Fibroblast of upper back skin (primary cell): ENCODE measurements around the gene ZIK1.

Source experiments
- DNase-seq: peaks from one replicate; pipeline ENCODE4 v3.0.0-alpha.2; 2013

ZIK1 gene

GRCh38 chr19:57583521-57584416, at the start of gene ZIK1:
ZIK1 (plus strand) TSS chr19:57584145; CDS start chr19:57584357, 212 bp downstream.
- DNase-seq, result peak; percentile 94

DNA sequence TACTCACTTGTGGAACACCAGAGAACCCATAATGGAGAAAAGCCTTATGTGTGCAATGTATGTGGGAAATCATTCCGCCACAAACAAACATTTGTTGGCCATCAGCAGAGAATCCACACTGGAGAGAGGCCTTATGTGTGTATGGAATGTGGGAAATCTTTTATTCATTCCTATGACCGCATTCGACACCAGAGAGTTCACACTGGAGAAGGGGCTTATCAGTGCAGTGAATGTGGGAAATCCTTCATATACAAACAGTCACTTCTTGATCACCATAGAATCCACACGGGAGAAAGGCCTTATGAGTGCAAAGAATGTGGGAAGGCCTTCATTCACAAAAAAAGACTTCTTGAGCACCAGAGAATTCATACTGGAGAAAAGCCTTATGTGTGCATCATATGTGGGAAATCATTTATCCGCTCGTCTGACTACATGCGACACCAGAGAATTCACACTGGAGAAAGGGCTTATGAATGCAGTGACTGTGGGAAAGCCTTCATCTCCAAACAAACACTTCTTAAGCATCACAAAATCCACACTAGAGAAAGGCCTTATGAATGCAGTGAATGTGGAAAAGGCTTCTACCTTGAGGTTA, 45.9 kb upstream of the ZIK1 start:
- no peak for DNase-seq

DNA sequence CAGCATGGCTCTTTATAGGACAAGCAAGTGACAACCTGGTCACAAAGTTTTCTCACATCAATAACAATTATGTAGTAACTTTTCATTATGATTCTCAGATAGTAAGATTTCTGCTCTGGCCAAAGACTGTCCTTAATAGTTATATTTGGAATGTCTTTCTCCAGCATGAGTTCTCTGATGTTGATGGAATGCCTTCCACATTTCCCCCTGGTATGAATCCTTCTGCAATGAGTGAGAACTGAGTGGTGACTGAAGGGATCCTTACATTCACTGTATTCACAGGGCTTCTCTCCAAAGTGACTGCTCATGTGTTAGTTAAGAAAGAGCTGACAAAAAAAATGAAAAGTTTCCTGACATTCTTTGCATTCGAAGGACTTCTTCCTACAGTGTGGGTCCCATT, 37.4 kb upstream of the ZIK1 start:
- no peak for DNase-seq

DNA sequence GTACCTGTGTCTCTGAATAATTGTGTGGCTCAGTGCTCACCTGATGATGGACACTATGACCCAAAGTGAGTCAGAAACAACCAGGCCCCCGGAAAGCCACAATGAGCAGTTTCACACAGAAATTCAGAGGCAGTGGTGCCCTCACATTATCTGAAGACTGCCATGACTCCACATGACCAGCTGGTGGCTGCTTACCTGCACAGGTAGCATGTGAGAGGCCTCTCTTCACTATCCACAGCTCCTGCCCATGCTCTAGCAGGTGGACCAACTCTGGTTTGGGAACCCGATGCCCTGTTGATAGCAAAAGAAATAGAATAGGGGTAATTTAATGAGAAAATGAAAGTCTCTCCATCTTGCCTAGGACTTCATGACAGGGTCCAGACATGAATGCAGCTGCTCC, 31.5 kb upstream of the ZIK1 start:
- no peak for DNase-seq

- no peak for DNase-seq
These were observed 26.3 kb upstream of the ZIK1 start for GRCh38 chr19:57557659-57558058.

GRCh38 chr19:57558525-57558924, 25.4 kb upstream of the ZIK1 start:
- DNase-seq, result peak; percentile 12

DNA sequence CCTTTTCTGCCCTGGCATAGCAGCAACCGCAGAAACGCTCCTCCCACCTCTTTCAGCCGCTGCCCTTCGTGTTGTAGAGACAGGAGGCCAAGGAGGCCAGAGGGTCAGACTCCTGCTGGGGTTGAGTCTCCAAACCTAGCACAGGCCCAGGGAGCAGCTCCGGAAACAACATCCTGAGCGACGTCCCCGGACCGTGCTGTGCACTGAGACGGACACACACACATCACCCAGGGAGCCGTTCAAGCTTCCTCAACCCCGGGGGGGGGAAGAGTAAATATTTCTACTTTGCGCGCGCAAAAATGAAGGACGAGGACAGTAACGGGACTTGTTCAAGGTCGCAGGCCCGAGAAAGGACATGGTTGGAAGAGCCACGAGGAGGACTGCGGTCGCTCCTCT, 24.9 kb upstream of the ZIK1 start:
- peak; percentile 8 for DNase-seq

DNA sequence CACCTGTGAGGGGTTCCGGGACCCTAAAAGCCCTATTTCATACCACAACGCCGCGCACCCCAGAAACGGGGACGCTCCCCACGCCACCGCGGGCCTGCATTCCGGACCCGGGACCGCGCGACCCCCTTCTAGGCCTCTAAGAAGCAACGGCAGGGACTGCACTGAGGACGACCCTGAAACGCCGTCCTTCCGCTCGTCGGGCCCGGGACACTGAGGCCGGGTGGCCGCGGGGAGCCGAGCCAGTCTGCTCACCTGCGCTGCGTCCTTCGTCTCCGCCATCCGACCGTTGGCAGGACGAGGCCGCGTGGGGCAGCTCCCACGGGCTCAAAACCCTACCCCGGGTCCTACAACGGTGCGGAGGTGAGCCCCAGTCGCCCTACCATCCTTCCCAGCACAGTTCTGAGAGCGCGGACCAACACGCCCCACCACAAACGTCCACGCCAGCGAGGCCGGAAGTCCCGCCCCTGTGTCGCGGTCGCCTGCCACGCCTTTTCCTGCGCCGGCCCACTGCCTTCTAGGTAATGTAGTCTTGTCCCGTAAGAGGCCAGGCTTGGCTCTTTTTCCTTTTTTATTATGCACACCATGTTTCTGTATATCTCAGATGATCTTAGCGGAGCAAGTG, 24.4 kb upstream of the ZIK1 start, which contains the start of gene ZNF550:
Gene ZNF550, minus strand, starts transcription at position 460 of the 622 bp plus-strand sequence. Its CDS starts 181 bp downstream, at position 279.
- peak; percentile 84 for DNase-seq

- DNase-seq, result peak; percentile 55
These were observed 23.9 kb upstream of the ZIK1 start for GRCh38 chr19:57560049-57560491.

GRCh38 chr19:57563547-57563946, 20.4 kb upstream of the ZIK1 start:
- DNase-seq, result no peak

- no peak for DNase-seq
These were observed 17.3 kb upstream of the ZIK1 start for GRCh38 chr19:57566396-57567265.

DNA sequence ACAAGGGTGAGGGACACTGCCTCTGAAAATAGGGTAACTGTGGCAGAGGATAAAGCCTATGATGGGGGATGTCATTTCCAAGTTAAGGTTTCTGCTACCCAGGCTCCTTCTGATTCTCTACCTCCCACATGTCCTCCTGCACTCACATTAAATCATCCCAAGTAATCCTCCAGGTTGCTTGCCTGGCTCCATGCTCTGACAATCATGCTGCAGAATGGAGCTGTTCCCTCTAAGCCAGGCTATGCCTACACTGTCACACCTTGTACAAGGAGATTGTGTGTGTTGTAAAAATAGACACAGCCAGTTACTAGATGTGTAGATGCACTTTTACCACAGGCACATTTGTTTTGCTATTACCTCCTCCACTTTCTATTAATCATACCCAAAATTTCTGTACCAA, 13.2 kb upstream of the ZIK1 start:
- DNase-seq, result no peak

- DNase-seq, result no peak
These were observed 11.5 kb upstream of the ZIK1 start for GRCh38 chr19:57572415-57572947.

- DNase-seq, result no peak
These were observed 7.3 kb upstream of the ZIK1 start for GRCh38 chr19:57576661-57577060.

- peak; percentile 98 for DNase-seq
These were observed 5.3 kb upstream of the ZIK1 start, which contains the start of gene ZNF416 for GRCh38 chr19:57578487-57579205. ZNF416 (minus strand) TSS chr19:57578911; CDS start chr19:57578704, 207 bp downstream.

GRCh38 chr19:57583104-57583520, 833 bp upstream of the ZIK1 start:
- DNase-seq, result no peak

DNA sequence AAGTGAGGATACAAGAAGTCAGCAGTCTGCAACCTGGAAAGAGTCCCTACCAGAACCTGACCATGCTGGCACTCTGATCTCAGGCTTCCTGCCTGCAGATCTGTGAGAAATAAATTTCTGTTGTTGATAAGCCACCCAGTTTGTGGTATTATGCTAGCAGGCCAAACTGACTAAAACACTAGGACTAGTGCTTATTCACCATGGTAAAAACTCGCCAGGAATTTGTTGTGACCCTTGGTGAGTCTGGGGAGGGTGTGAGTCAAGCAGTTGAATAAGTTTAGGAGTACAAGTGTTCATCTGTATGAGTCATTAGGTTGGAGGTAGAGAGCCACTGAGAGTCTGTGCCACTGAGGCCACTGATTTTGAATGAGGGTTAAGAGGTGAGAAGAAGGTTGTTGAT, 3.6 kb downstream of the ZIK1 start:
- DNase-seq, result peak; percentile 39

DNA sequence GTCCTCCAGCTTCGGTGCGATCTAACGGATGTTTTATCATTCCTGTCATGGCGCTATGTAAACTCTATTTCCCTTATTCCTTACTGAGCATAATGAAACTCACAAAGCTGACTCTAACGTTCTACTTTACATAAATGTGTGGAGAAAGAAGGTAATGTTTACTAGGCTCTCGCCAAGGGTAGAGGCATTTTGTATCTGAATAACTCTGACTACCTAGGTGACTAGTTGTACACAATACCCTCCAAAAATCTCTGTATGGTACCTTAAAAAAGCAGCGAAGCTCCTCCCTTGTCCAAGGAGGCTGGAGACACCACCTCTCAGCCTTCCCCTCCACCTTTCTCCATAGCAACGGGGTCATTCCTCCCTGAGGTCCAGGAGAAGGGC, 15.4 kb downstream of the ZIK1 start:
- no peak for DNase-seq

DNA sequence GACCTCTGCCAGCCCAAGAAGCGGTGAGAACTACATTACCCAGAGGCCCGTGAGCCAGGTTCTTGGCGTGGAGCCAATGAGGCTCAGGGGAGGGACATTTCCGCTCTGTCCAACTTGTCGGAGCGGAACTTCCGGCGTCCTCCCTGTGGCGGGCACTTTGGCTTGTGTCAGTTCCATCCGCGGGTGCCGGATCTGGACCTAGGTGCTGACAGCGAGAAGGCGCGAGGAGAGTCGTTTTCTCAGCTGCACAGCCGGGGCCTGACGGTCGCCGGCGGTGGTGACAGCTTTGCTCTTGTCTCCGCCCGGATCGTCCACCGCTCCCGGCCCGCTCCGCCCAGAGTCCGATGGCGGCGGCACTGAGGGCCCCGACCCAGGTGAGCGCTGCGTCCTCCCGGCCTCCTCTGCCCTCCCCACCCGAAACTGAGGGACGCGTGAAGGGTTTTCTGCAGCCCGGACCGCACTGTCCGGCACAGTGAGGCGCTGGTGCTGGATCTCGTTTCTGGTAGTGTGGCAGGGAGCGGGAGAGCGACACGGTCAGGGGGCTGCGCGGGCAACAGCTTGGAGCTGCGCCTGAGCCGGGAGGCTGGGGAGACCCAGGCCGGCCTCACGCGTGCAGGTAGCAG, 15.9 kb downstream of the ZIK1 start, which contains the start of gene ZNF530:
Gene ZNF530, plus strand, starts transcription at position 125 of the 623 bp plus-strand sequence. CDS start 4,461 bp downstream, outside the sequence.
- DNase-seq, result peak; percentile 92

- no peak for DNase-seq
These were observed 23.0 kb downstream of the ZIK1 start for GRCh38 chr19:57606931-57607330.

DNA sequence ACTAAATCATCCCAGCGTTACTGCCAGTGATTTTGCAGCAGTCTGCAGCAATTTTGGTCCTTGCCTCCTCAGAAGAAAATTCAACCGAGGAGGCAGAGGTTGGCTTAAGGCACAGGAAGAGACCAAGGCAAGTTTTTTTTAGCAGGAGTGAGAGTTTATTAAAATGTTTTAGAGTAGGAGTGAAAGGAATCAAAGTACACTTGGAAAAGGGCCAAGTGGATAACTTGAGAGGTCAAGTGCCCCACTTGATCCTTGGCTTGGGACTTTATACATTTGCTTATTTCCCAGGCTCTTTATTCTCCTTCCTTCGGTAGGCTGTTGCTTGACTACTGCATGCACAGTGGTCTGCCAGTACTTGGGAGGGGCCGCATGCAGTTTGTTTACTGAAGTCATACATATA, 27.2 kb downstream of the ZIK1 start:
- DNase-seq, result no peak
